GM19438 (cell line): ENCODE data around the gene PPP4R3A.
"Not testable (repeated sequence)": the region's sequence is repeated elsewhere in the genome, so short reads cannot be mapped to it uniquely, and the experiment has no call there.

ENCODE experiments used
- ATAC-seq: cut with Tn5 transposase; IDR thresholded peaks from one replicate; pipeline ENCODE4 v1.9.1; 2021; ENCODE audit warnings: low read depth; ENCODE audit not compliant: unreplicated experiment

PPP4R3A gene

DNA sequence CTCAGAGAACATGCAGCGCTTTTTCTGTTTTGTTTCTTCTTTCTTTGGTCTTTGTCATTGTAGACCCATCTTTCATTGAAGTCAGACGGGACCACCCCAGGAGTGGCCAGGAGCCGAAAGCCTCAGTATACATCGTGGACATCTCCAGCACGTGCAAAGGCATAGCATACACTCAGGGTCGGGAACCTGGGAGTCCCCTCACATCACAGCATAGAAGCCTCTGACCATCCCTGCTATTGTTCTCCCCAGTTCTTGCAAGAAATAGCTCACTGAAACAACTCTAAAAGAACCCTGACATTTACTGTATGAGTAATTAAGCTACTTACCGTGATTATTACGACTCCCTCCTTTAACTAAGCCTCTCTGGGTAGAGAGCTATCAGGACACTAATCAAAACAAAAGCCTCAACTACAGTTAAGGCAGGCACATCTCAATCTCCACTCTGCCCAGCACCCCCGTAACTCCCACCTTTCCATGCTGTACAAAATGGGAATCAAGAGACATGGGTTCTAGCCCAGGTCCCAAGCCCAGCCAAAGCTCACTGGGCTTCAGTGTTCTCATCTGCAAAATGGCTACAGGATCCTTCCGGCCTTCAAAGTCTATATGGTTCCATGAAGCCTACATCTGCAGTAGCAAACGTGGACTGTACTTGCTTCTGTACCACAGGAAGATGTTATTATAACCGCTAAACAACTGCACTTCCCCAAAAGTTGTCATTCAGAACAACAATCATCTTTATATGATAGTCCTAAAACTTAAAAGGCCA, 99.2 kb downstream of the PPP4R3A start:
- ATAC-seq, result no peak

- no peak for ATAC-seq
Measured at GRCh38 chr14:91409928-91410718, 100.0 kb downstream of the PPP4R3A start.

- not testable (repeated sequence) for ATAC-seq
Measured at GRCh38 chr14:91409240-91409639, 100.9 kb downstream of the PPP4R3A start.
